ENCODE measurements around the gene CENPL.
A peak's percentile ranks its signal among the peaks of the same experiment; 100 is the strongest.
"Not testable (repeated sequence)": the region's sequence is repeated elsewhere in the genome, so short reads cannot be mapped to it uniquely, and the experiment has no call there.

The CENPL gene

GRCh38 chr1:173824315-173825081 is at the start of gene CENPL, which contains the start of gene DARS2:
CENPL (minus strand) TSS chr1:173824883; CDS start chr1:173811299, 13,584 bp downstream.
DARS2 (plus strand) TSS chr1:173824673; CDS start chr1:173825230, 557 bp downstream.
- DNase-seq (ENCODE audit: low spot score): peak; percentile 97

GRCh38 chr1:173871500-173871899 is 46.8 kb upstream of the CENPL start:
- no peak for DNase-seq (ENCODE audit: low spot score)

GRCh38 chr1:173871091-173871490 is 46.4 kb upstream of the CENPL start:
- no peak for DNase-seq (ENCODE audit: low spot score)

GRCh38 chr1:173870252-173871075 is 45.8 kb upstream of the CENPL start:
- peak; percentile 78 for DNase-seq (ENCODE audit: low spot score)

GRCh38 chr1:173869021-173869359 is 44.3 kb upstream of the CENPL start:
- no peak for DNase-seq (ENCODE audit: low spot score)

GRCh38 chr1:173868266-173869020 is 43.8 kb upstream of the CENPL start, which contains the start of gene ZBTB37:
ZBTB37 (plus strand) TSS chr1:173868380; CDS start chr1:173870226, 1,846 bp downstream.
- peak; percentile 50 for DNase-seq (ENCODE audit: low spot score)

GRCh38 chr1:173867753-173868265 is 43.1 kb upstream of the CENPL start, which contains the start of gene GAS5:
GAS5 (minus strand) TSS chr1:173867989.
- DNase-seq (ENCODE audit: low spot score): peak; percentile 99

- no peak for DNase-seq (ENCODE audit: low spot score)
Measured at GRCh38 chr1:173867141-173867752, 42.6 kb upstream of the CENPL start.

- DNase-seq (ENCODE audit: low spot score): no peak
Measured at GRCh38 chr1:173866413-173867115, 41.9 kb upstream of the CENPL start.

GRCh38 chr1:173865468-173866164 is 40.9 kb upstream of the CENPL start:
- no peak for DNase-seq (ENCODE audit: low spot score)

- no peak for DNase-seq (ENCODE audit: low spot score)
Measured at GRCh38 chr1:173864179-173864867, 39.6 kb upstream of the CENPL start.

GRCh38 chr1:173863224-173864161 is 38.8 kb upstream of the CENPL start:
- DNase-seq (ENCODE audit: low spot score): no peak

GRCh38 chr1:173862769-173863223 is 38.1 kb upstream of the CENPL start:
- no peak for DNase-seq (ENCODE audit: low spot score)

- not testable (repeated sequence) for DNase-seq (ENCODE audit: low spot score)
Measured at GRCh38 chr1:173862146-173862768, 37.6 kb upstream of the CENPL start.

GRCh38 chr1:173861731-173862145 is 37.1 kb upstream of the CENPL start:
- no peak for DNase-seq (ENCODE audit: low spot score)

GRCh38 chr1:173860065-173860464 is 35.4 kb upstream of the CENPL start:
- no peak for DNase-seq (ENCODE audit: low spot score)

GRCh38 chr1:173859547-173859946 is 34.9 kb upstream of the CENPL start:
- DNase-seq (ENCODE audit: low spot score): not testable (repeated sequence)
